DOHH2 (cell line): ENCODE data around the gene HID1.
"Not testable (repeated sequence)": the region's sequence is repeated elsewhere in the genome, so short reads cannot be mapped to it uniquely, and the experiment has no call there.

Source experiments
- H3F3A ChIP-seq: fragments of 200-600 bp; sonication (generic), shearing (Covaris generic); 2 replicates; pipeline ENCODE4 v1.6.0; 2016; ENCODE audit warnings: antibody characterized with exemption, mild to moderate bottlenecking; ENCODE audit not compliant: control insufficient read depth, insufficient read depth
- H3K27ac ChIP-seq: fragments of 200-600 bp; sonication (generic); 2 replicates; pipeline ENCODE4 v1.5.1; 2014; ENCODE audit warnings: low read depth, mild to moderate bottlenecking, low read length, moderate library complexity
- H3K27me3 ChIP-seq: fragments of 200-600 bp; sonication (generic); 2 replicates; pipeline ENCODE4 v1.6.1; 2014; ENCODE audit warnings: mild to moderate bottlenecking, low read length, mixed read lengths; ENCODE audit not compliant: control insufficient read depth
- H3K36me3 ChIP-seq: fragments of 200-600 bp; sonication (generic); 2 replicates; pipeline ENCODE4 v1.6.1; 2014; ENCODE audit warnings: mild to moderate bottlenecking, low read length, moderate library complexity, mixed read lengths; ENCODE audit not compliant: control insufficient read depth
- H3K4me1 ChIP-seq: fragments of 200-600 bp; sonication (generic); 2 replicates; pipeline ENCODE4 v1.6.1; 2014; ENCODE audit warnings: mild to moderate bottlenecking, low read length, mixed read lengths; ENCODE audit not compliant: control insufficient read depth
- H3K4me2 ChIP-seq: fragments of 200-600 bp; sonication (generic); 2 replicates; pipeline ENCODE4 v1.6.0; 2014; ENCODE audit warnings: mild to moderate bottlenecking, low read length, moderate library complexity
- H3K4me3 ChIP-seq: fragments of 200-600 bp; sonication (generic); 2 replicates; pipeline ENCODE4 v1.5.1; 2014; ENCODE audit warnings: mild to moderate bottlenecking, low read length, mixed read lengths
- H3K79me2 ChIP-seq: fragments of 200-600 bp; sonication (generic); 2 replicates; pipeline ENCODE4 v1.6.1; 2014; ENCODE audit warnings: mild to moderate bottlenecking, low read length, mixed read lengths; ENCODE audit not compliant: control insufficient read depth
- H3K9me2 ChIP-seq: fragments of 200-600 bp; sonication (generic); replicated peaks from 2 replicates; pipeline ENCODE4 v1.6.1; 2014; ENCODE audit warnings: mild to moderate bottlenecking, low read length, mixed read lengths; ENCODE audit not compliant: control insufficient read depth
- H3K9me3 ChIP-seq: fragments of 200-600 bp; sonication (generic); 2 replicates; pipeline ENCODE4 v1.6.1; 2014; ENCODE audit warnings: antibody characterized with exemption, low read length, mixed read lengths; ENCODE audit not compliant: control insufficient read depth, insufficient read depth
- H4K20me1 ChIP-seq: fragments of 200-600 bp; sonication (generic); 2 replicates; pipeline ENCODE4 v1.6.0; 2014; ENCODE audit warnings: low read depth, mild to moderate bottlenecking, antibody characterized with exemption, low read length, moderate library complexity; ENCODE audit not compliant: control insufficient read depth, insufficient read depth
- EZH2phosphoT487 ChIP-seq: fragments of 200-600 bp; sonication (generic); IDR thresholded peaks from 2 replicates; pipeline ENCODE4 v1.6.1; 2017; ENCODE audit warnings: borderline replicate concordance, mild to moderate bottlenecking, antibody characterized with exemption, low read length, moderate library complexity, mixed read lengths
- TF ChIP-seq, protein P1 (sequence below): fragments of 200-600 bp; sonication (generic); IDR thresholded peaks from one replicate; pipeline ENCODE4 v1.5.1; 2014; ENCODE audit warnings: antibody characterized with exemption, mild to moderate bottlenecking, low read depth, low read length; ENCODE audit not compliant: poor library complexity, severe bottlenecking

HID1 gene

DNA sequence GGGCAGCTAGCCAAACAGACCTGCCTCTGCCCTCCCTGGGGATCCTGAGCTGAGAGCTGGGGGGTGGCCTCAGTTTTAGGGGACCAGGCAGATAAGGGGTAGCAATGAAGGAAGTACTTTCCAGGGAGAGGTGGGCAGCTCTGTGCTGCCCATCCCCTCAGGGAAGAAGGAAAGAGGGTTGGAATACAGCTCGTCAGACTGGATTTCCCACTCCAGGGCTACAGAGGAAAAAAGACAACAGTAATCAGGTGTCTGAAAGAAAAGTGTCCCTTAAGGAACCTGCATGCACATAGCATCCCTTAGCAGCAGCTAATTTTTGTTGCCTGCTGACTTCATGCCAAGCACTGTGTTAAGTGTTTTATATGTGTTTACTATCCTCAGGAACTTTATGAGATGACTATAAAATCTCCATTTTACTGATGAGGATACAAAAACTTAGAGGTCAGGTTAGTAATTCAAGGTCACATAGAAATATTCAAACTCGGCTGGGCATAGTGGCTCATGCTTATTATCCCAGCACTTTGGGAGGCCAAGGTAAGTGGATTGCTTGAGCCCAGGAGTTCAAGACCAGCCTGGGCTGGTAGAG lies 36.7 kb upstream of the HID1 start:
- Histone ChIP-seq H3K27ac (no peak overlapping the region), H3K4me2 (no peak overlapping the region), H3K36me3 (peaks cover 4% of the 10 kb centered on the region; the same call in 1 of the 2 replicates), H3K79me2 (peaks cover 15% of the 10 kb centered on the region), H3K4me3 (no peak overlapping the region), H3K4me1 (peaks cover 16% of the 10 kb centered on the region), H3K9me2 (no peaks in the 10 kb centered on the region), H3K9me3 (no peaks in the 10 kb centered on the region), H4K20me1 (no peaks in the 10 kb centered on the region), H3F3A (peaks cover 9% of the 10 kb centered on the region; the same call in 1 of the 2 replicates), H3K27me3 (no peaks in the 10 kb centered on the region)
- TF ChIP-seq EZH2phosphoT487 = no peak
- TF ChIP-seq, protein P1, sequence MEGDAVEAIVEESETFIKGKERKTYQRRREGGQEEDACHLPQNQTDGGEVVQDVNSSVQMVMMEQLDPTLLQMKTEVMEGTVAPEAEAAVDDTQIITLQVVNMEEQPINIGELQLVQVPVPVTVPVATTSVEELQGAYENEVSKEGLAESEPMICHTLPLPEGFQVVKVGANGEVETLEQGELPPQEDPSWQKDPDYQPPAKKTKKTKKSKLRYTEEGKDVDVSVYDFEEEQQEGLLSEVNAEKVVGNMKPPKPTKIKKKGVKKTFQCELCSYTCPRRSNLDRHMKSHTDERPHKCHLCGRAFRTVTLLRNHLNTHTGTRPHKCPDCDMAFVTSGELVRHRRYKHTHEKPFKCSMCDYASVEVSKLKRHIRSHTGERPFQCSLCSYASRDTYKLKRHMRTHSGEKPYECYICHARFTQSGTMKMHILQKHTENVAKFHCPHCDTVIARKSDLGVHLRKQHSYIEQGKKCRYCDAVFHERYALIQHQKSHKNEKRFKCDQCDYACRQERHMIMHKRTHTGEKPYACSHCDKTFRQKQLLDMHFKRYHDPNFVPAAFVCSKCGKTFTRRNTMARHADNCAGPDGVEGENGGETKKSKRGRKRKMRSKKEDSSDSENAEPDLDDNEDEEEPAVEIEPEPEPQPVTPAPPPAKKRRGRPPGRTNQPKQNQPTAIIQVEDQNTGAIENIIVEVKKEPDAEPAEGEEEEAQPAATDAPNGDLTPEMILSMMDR = no peak

GRCh38 chr17:75008373-75008772 lies 35.8 kb upstream of the HID1 start:
- Histone ChIP-seq H3K27ac (no peak overlapping the region), H3K27me3 (no peaks in the 10 kb centered on the region), H3K4me2 (no peak overlapping the region), H3F3A (peaks cover 6% of the 10 kb centered on the region; the same call in 1 of the 2 replicates), H3K4me3 (no peak overlapping the region), H3K36me3 (peaks cover 4% of the 10 kb centered on the region; the same call in 1 of the 2 replicates), H3K79me2 (peaks cover 8% of the 10 kb centered on the region), H3K9me2 (no peaks in the 10 kb centered on the region), H4K20me1 (no peaks in the 10 kb centered on the region), H3K9me3 (no peaks in the 10 kb centered on the region), H3K4me1 (peaks cover 9% of the 10 kb centered on the region)
- TF ChIP-seq, protein P1 = no peak
- no peak for TF ChIP-seq EZH2phosphoT487

DNA sequence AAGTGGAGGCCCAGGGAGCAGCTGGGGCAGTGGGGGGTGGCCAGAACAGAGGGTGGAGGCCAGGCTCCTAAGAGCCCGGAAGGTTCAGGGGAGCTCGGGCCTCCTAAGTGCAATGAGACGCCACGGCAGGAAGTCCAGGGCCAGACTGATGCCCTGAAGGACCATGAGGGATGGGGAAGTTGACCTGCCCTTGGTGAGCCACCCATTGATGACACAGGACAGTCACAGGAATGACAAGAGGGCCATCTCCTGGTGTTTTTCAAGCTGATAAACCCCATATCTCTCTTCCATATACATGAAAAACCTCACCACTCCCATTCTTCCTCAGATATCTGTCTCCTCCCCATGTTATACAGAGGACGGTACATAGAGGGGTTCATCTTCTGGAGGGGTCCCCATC lies 34.1 kb upstream of the HID1 start:
- Histone ChIP-seq H3K27me3 (no peaks in the 10 kb centered on the region), H3K4me1 (no peaks in the 10 kb centered on the region; the same call in 1 of the 2 replicates), H3K79me2 (no peaks in the 10 kb centered on the region), H3K9me3 (no peaks in the 10 kb centered on the region), H3K4me2 (no peak overlapping the region), H3K9me2 (no peaks in the 10 kb centered on the region), H3F3A (peaks cover 3% of the 10 kb centered on the region; the same call in 1 of the 2 replicates), H3K4me3 (no peak overlapping the region), H3K36me3 (no peaks in the 10 kb centered on the region), H3K27ac (no peak overlapping the region), H4K20me1 (no peaks in the 10 kb centered on the region)
- TF ChIP-seq, protein P1 = no peak

- H3K36me3 ChIP-seq, H3K9me2 ChIP-seq, H3K4me2 ChIP-seq, H3K79me2 ChIP-seq, H3K9me3 ChIP-seq, H4K20me1 ChIP-seq, H3K27me3 ChIP-seq, H3K4me1 ChIP-seq, H3F3A ChIP-seq, H3K4me3 ChIP-seq, H3K27ac ChIP-seq: not testable (repeated sequence)
These were observed 33.5 kb upstream of the HID1 start for GRCh38 chr17:75006084-75006483.
